ENCODE results near the gene LRP1. TPM values are rescaled to one million over a fixed set of nuclear protein-coding genes. Genes with fewer than 3 reads are reported as not detected.

The LRP1 gene
- total RNA-seq, 1 donor from 2014 or later = 95.7 TPM

- no peak for TF ChIP-seq CTCF (IDR thresholded peaks at IDR 0.05; ENCODE audit: unreplicated experiment)
- no peak overlapping the region for H3K4me3 Mint-ChIP-seq (ENCODE audit: low read depth)
- DNase-seq (ENCODE audit: low spot score, unreplicated experiment) = no peak
- no peaks in the 10 kb centered on the region for H3K27me3 Mint-ChIP-seq
- H3K9me3 Mint-ChIP-seq (ENCODE audit: low read depth) = no peaks in the 10 kb centered on the region
- H3K4me1 Mint-ChIP-seq (ENCODE audit: low read depth) = no peaks in the 10 kb centered on the region
- H3K27ac Mint-ChIP-seq = no peak overlapping the region
- peaks cover 20% of the 10 kb centered on the region for H3K36me3 Mint-ChIP-seq (ENCODE audit: insufficient read depth)
Observed at GRCh38 chr12:57195186-57195585, 66.9 kb downstream of the LRP1 start.

GRCh38 chr12:57195611-57196371 is 67.5 kb downstream of the LRP1 start:
- no peak overlapping the region for H3K4me3 Mint-ChIP-seq (ENCODE audit: low read depth)

GRCh38 chr12:57196439-57196838 is 68.2 kb downstream of the LRP1 start:
- Mint-ChIP-seq H3K9me3 (ENCODE audit: low read depth) (no peaks in the 10 kb centered on the region), H3K4me1 (ENCODE audit: low read depth) (no peaks in the 10 kb centered on the region), H3K36me3 (ENCODE audit: insufficient read depth) (peaks cover 19% of the 10 kb centered on the region), H3K27ac (peak overlapping the region; percentile 8), H3K4me3 (ENCODE audit: low read depth) (no peak overlapping the region), H3K27me3 (no peaks in the 10 kb centered on the region)
- no peak for DNase-seq (ENCODE audit: low spot score, unreplicated experiment)
- TF ChIP-seq CTCF (IDR thresholded peaks at IDR 0.05; ENCODE audit: unreplicated experiment) = no peak

More at GRCh38 chr12:57195611-57196371, 67.5 kb downstream of the LRP1 start:
- no peak for TF ChIP-seq CTCF (IDR thresholded peaks at IDR 0.05; ENCODE audit: unreplicated experiment)
- Mint-ChIP-seq H3K27ac (no peak overlapping the region), H3K27me3 (no peaks in the 10 kb centered on the region), H3K4me1 (ENCODE audit: low read depth) (no peaks in the 10 kb centered on the region), H3K9me3 (ENCODE audit: low read depth) (no peaks in the 10 kb centered on the region), H3K36me3 (ENCODE audit: insufficient read depth) (peaks cover 20% of the 10 kb centered on the region)
- DNase-seq (ENCODE audit: low spot score, unreplicated experiment) = no peak

- Mint-ChIP-seq H3K27me3 (no peaks in the 10 kb centered on the region), H3K4me3 (ENCODE audit: low read depth) (no peak overlapping the region), H3K27ac (no peak overlapping the region), H3K9me3 (ENCODE audit: low read depth) (no peaks in the 10 kb centered on the region), H3K36me3 (ENCODE audit: insufficient read depth) (peaks cover 15% of the 10 kb centered on the region), H3K4me1 (ENCODE audit: low read depth) (no peaks in the 10 kb centered on the region)
- no peak for DNase-seq (ENCODE audit: low spot score, unreplicated experiment)
- no peak for TF ChIP-seq CTCF (IDR thresholded peaks at IDR 0.05; ENCODE audit: unreplicated experiment)
Observed at GRCh38 chr12:57196956-57197355, 68.7 kb downstream of the LRP1 start.

GRCh38 chr12:57198329-57198728 is 70.0 kb downstream of the LRP1 start:
- Mint-ChIP-seq H3K9me3 (ENCODE audit: low read depth) (no peaks in the 10 kb centered on the region), H3K4me3 (ENCODE audit: low read depth) (no peak overlapping the region), H3K36me3 (ENCODE audit: insufficient read depth) (peaks cover 14% of the 10 kb centered on the region), H3K4me1 (ENCODE audit: low read depth) (no peaks in the 10 kb centered on the region), H3K27me3 (no peaks in the 10 kb centered on the region), H3K27ac (no peak overlapping the region)
- DNase-seq (ENCODE audit: low spot score, unreplicated experiment) = no peak
- TF ChIP-seq CTCF (IDR thresholded peaks at IDR 0.05; ENCODE audit: unreplicated experiment) = no peak
